Measurements from ENCODE around the gene LYVE1.

Gene LYVE1

DNA sequence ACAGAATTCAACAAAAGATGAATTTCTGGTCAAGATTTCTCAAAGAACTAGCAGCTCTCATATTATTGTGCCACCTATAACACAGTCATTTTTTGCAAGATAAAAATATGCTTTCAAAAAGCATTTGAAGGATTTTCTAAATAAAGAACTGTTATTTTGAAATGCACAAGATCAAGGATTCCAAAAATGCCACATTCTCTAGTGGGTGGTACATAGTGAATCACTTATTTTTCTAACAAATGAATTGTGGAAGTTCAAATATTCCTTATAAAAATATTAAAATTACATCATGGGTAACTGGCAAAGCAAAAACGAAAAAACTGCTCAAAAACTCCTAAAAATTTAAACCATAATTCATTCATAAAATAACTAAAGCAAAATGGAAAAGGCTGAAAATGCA lies 29.5 kb downstream of the LYVE1 start:
- peak; percentile 74 for DNase-seq (ENCODE audit: low read depth)
- Histone ChIP-seq H3K4me3 (ENCODE audit: low read length) (peak overlapping the region; percentile 65), H3K36me3 (ENCODE audit: control insufficient read depth, insufficient read depth, low read length, severe bottlenecking) (peaks cover 2% of the 10 kb centered on the region), H3K9ac (ENCODE audit: low read length) (peak overlapping the region; percentile 64), H3K9me3 (ENCODE audit: control insufficient read depth, low read length) (no peaks in the 10 kb centered on the region), H3K4me1 (ENCODE audit: control insufficient read depth, insufficient read depth, low read length) (peaks cover 19% of the 10 kb centered on the region), H3K27me3 (replicated peaks; ENCODE audit: control insufficient read depth, insufficient read depth, low read length) (no peaks in the 10 kb centered on the region)

GRCh38 chr11:10537600-10537999 lies 30.9 kb downstream of the LYVE1 start:
- no peak overlapping the region for H3K4me3 ChIP-seq (ENCODE audit: low read length)
- peaks cover 19% of the 10 kb centered on the region for H3K4me1 ChIP-seq (ENCODE audit: control insufficient read depth, insufficient read depth, low read length)
- DNase-seq (ENCODE audit: low read depth) = no peak
- no peaks in the 10 kb centered on the region for H3K27me3 ChIP-seq (replicated peaks; ENCODE audit: control insufficient read depth, insufficient read depth, low read length)
- H3K9me3 ChIP-seq (ENCODE audit: control insufficient read depth, low read length) = no peaks in the 10 kb centered on the region
- H3K36me3 ChIP-seq (ENCODE audit: control insufficient read depth, insufficient read depth, low read length, severe bottlenecking) = peaks cover 15% of the 10 kb centered on the region
- H3K9ac ChIP-seq (ENCODE audit: low read length) = no peak overlapping the region

DNA sequence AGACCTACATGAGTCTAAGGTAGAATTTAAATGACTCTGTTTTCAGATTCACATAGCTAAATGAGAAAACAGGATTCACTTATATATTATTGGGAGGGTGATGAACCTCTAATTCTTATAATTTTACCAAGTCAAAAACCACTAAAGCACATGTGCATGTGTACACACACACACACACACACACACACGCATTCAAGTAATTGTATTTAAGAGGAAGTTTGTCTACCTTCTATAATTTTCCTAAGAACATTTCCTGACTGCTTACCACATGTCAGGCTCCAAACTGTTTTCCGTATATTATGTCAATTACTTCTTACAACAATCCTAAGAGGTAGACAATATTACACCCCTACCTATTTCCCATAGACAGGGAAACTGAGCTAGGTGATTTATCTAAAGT lies 34.1 kb downstream of the LYVE1 start:
- peaks cover 28% of the 10 kb centered on the region for H3K4me1 ChIP-seq (ENCODE audit: control insufficient read depth, insufficient read depth, low read length)
- no peaks in the 10 kb centered on the region for H3K27me3 ChIP-seq (replicated peaks; ENCODE audit: control insufficient read depth, insufficient read depth, low read length)
- DNase-seq (ENCODE audit: low read depth) = no peak
- peaks cover 45% of the 10 kb centered on the region for H3K36me3 ChIP-seq (ENCODE audit: control insufficient read depth, insufficient read depth, low read length, severe bottlenecking)
- H3K9me3 ChIP-seq (ENCODE audit: control insufficient read depth, low read length) = no peaks in the 10 kb centered on the region
- H3K4me3 ChIP-seq (ENCODE audit: low read length) = no peak overlapping the region
- H3K9ac ChIP-seq (ENCODE audit: low read length) = no peak overlapping the region

DNA sequence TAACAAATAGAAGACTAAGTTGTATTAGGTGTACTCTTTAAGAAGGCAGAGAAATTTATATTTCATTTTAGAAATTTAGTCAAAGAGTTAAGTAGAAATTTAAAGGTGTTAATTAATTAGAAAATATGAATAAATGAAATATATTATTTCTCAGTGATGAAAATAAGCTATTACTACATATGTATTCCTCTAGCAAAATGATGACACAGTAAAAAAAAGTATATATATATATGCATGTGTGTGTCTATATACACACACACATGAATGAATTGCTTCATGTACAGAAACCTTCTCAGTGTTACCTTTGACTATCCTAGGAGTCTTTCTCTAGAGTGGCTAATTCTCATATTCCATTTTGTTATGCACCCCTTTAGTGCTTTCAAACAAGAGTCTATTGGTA lies 35.1 kb downstream of the LYVE1 start:
- no peak overlapping the region for H3K9ac ChIP-seq (ENCODE audit: low read length)
- H3K4me3 ChIP-seq (ENCODE audit: low read length) = no peak overlapping the region
- H3K9me3 ChIP-seq (ENCODE audit: control insufficient read depth, low read length) = no peaks in the 10 kb centered on the region
- no peaks in the 10 kb centered on the region for H3K27me3 ChIP-seq (replicated peaks; ENCODE audit: control insufficient read depth, insufficient read depth, low read length)
- peaks cover 55% of the 10 kb centered on the region for H3K36me3 ChIP-seq (ENCODE audit: control insufficient read depth, insufficient read depth, low read length, severe bottlenecking)
- peaks cover 28% of the 10 kb centered on the region for H3K4me1 ChIP-seq (ENCODE audit: control insufficient read depth, insufficient read depth, low read length)
- no peak for DNase-seq (ENCODE audit: low read depth)

- Histone ChIP-seq H3K4me1 (ENCODE audit: control insufficient read depth, insufficient read depth, low read length) (peaks cover 28% of the 10 kb centered on the region), H3K9me3 (ENCODE audit: control insufficient read depth, low read length) (no peaks in the 10 kb centered on the region), H3K4me3 (ENCODE audit: low read length) (no peak overlapping the region), H3K9ac (ENCODE audit: low read length) (no peak overlapping the region), H3K27me3 (replicated peaks; ENCODE audit: control insufficient read depth, insufficient read depth, low read length) (no peaks in the 10 kb centered on the region), H3K36me3 (ENCODE audit: control insufficient read depth, insufficient read depth, low read length, severe bottlenecking) (peaks cover 62% of the 10 kb centered on the region)
- no peak for DNase-seq (ENCODE audit: low read depth)
These were observed 35.9 kb downstream of the LYVE1 start for GRCh38 chr11:10532526-10532925.

- Histone ChIP-seq H3K9ac (ENCODE audit: low read length) (peak overlapping the region; percentile 62), H3K9me3 (ENCODE audit: control insufficient read depth, low read length) (no peaks in the 10 kb centered on the region), H3K36me3 (ENCODE audit: control insufficient read depth, insufficient read depth, low read length, severe bottlenecking) (peaks cover 94% of the 10 kb centered on the region), H3K27me3 (replicated peaks; ENCODE audit: control insufficient read depth, insufficient read depth, low read length) (no peaks in the 10 kb centered on the region), H3K4me3 (ENCODE audit: low read length) (peak overlapping the region; percentile 5), H3K4me1 (ENCODE audit: control insufficient read depth, insufficient read depth, low read length) (peaks cover 36% of the 10 kb centered on the region)
- DNase-seq (ENCODE audit: low read depth) = peak; percentile 55
These were observed 39.2 kb downstream of the LYVE1 start for GRCh38 chr11:10529279-10529678.

GRCh38 chr11:10528121-10528520 lies 40.3 kb downstream of the LYVE1 start:
- H3K9ac ChIP-seq (ENCODE audit: low read length) = peak overlapping the region; percentile 62
- no peak overlapping the region for H3K4me3 ChIP-seq (ENCODE audit: low read length)
- H3K36me3 ChIP-seq (ENCODE audit: control insufficient read depth, insufficient read depth, low read length, severe bottlenecking) = peaks cover 95% of the 10 kb centered on the region
- DNase-seq (ENCODE audit: low read depth) = peak; percentile 48
- H3K4me1 ChIP-seq (ENCODE audit: control insufficient read depth, insufficient read depth, low read length) = peaks cover 37% of the 10 kb centered on the region
- no peaks in the 10 kb centered on the region for H3K9me3 ChIP-seq (ENCODE audit: control insufficient read depth, low read length)
- no peaks in the 10 kb centered on the region for H3K27me3 ChIP-seq (replicated peaks; ENCODE audit: control insufficient read depth, insufficient read depth, low read length)

- Histone ChIP-seq H3K4me1 (ENCODE audit: control insufficient read depth, insufficient read depth, low read length) (peaks cover 44% of the 10 kb centered on the region), H3K36me3 (ENCODE audit: control insufficient read depth, insufficient read depth, low read length, severe bottlenecking) (peaks cover 96% of the 10 kb centered on the region), H3K4me3 (ENCODE audit: low read length) (no peak overlapping the region), H3K27me3 (replicated peaks; ENCODE audit: control insufficient read depth, insufficient read depth, low read length) (no peaks in the 10 kb centered on the region), H3K9me3 (ENCODE audit: control insufficient read depth, low read length) (no peaks in the 10 kb centered on the region), H3K9ac (ENCODE audit: low read length) (peak overlapping the region; percentile 62)
- DNase-seq (ENCODE audit: low read depth) = peak; percentile 64
These were observed 41.2 kb downstream of the LYVE1 start for GRCh38 chr11:10526974-10527918.

DNA sequence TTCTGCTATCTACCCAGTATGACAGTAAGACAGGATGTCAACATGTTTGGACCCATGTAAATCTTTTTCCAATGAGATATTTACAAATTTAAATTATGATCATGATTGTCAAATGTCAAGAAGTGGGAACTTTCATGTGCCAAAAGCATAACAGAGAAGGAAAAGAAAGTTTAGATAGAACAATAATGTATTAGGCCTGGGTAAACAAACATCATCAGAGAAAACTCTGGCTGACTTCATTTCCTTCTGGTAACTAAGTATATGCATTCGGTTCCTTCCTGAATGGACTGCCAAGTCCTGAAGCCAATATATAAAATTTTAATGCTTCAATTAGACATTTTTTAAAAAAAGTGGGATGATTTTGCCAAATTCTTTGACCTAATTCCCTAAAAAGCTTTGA lies 44.0 kb downstream of the LYVE1 start:
- Histone ChIP-seq H3K4me3 (ENCODE audit: low read length) (no peak overlapping the region), H3K9me3 (ENCODE audit: control insufficient read depth, low read length) (no peaks in the 10 kb centered on the region), H3K9ac (ENCODE audit: low read length) (no peak overlapping the region), H3K4me1 (ENCODE audit: control insufficient read depth, insufficient read depth, low read length) (peaks cover 38% of the 10 kb centered on the region), H3K36me3 (ENCODE audit: control insufficient read depth, insufficient read depth, low read length, severe bottlenecking) (peaks cover 96% of the 10 kb centered on the region), H3K27me3 (replicated peaks; ENCODE audit: control insufficient read depth, insufficient read depth, low read length) (no peaks in the 10 kb centered on the region)
- DNase-seq (ENCODE audit: low read depth) = no peak

DNA sequence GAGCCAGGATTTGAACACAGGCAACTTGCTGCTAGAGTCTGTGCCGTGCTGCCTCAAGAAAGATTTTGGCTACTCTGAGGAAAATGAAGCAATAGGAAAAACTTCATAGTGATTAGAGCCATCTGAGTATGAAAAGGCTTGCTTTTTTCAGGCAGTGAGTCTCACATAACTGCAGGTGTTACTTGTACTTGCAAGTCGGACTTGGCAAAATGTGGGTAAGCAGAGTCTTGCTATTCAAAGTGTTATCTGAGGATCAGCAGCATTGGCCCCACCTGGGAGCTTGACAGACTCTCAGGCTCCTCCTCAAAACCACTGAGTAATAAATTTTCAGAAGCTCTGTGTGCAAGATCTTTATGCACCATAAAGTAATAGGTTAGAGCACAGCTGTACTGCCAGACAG lies 45.5 kb downstream of the LYVE1 start:
- Histone ChIP-seq H3K4me1 (ENCODE audit: control insufficient read depth, insufficient read depth, low read length) (peaks cover 23% of the 10 kb centered on the region), H3K4me3 (ENCODE audit: low read length) (no peak overlapping the region), H3K27me3 (replicated peaks; ENCODE audit: control insufficient read depth, insufficient read depth, low read length) (no peaks in the 10 kb centered on the region), H3K36me3 (ENCODE audit: control insufficient read depth, insufficient read depth, low read length, severe bottlenecking) (peaks cover 95% of the 10 kb centered on the region), H3K9ac (ENCODE audit: low read length) (peak overlapping the region; percentile 31), H3K9me3 (ENCODE audit: control insufficient read depth, low read length) (no peaks in the 10 kb centered on the region)
- DNase-seq (ENCODE audit: low read depth) = peak; percentile 24

GRCh38 chr11:10522276-10522675 lies 46.2 kb downstream of the LYVE1 start:
- DNase-seq (ENCODE audit: low read depth) = no peak
- no peaks in the 10 kb centered on the region for H3K27me3 ChIP-seq (replicated peaks; ENCODE audit: control insufficient read depth, insufficient read depth, low read length)
- H3K9ac ChIP-seq (ENCODE audit: low read length) = no peak overlapping the region
- H3K36me3 ChIP-seq (ENCODE audit: control insufficient read depth, insufficient read depth, low read length, severe bottlenecking) = peaks cover 89% of the 10 kb centered on the region
- H3K4me1 ChIP-seq (ENCODE audit: control insufficient read depth, insufficient read depth, low read length) = peaks cover 16% of the 10 kb centered on the region
- H3K4me3 ChIP-seq (ENCODE audit: low read length) = no peak overlapping the region
- no peaks in the 10 kb centered on the region for H3K9me3 ChIP-seq (ENCODE audit: control insufficient read depth, low read length)

All from adipocyte (in vitro differentiated cells).